ENCODE results near the gene CCDC88B.

CCDC88B gene

DNA sequence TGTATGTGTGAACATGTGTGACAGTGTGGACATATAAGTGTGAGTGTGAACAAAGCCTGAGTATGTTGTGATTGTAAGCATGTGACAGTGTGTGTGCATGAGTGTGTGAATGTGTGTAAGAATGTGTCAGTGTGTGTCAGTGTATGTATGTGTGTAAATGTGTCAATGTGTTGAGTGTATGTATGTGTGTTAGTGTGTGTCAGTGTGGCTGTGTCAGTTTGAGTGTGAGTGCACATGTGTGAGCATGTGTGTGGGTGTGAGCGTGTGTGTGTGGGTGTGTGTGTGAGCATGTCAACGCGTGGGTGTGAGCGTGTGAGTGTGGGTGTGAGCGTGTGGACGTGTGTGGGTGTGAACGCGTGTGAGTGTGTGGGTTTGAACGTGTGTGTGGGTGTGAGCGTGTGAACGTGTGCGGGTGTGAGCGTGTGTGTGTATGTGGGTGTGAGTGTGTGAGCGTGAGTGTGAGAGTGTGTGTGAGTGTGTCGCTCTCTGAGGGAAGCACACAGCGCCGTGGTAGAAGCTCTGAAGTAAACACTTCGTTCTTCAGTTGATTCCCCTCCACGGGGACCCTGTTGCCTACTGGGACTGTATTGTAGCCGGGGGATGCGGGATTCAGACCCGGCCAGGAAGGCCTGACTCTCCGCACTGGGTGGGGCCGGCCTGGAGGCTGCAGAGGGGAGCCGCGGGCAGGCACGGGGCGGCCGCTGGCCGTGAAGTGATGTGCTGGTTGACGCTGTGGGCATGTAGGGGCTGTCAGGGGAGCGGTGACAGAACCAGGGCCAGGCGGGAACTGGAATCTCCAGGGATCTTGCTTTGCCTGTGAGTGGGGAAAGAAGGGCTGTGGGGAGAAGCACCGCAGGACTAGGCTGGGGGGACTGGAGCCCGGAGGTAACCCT is 40.1 kb downstream of the CCDC88B start:
- no peak for DNase-seq (ENCODE audit: low read depth in 2 of 3, low spot score in 1 of 3)

DNA sequence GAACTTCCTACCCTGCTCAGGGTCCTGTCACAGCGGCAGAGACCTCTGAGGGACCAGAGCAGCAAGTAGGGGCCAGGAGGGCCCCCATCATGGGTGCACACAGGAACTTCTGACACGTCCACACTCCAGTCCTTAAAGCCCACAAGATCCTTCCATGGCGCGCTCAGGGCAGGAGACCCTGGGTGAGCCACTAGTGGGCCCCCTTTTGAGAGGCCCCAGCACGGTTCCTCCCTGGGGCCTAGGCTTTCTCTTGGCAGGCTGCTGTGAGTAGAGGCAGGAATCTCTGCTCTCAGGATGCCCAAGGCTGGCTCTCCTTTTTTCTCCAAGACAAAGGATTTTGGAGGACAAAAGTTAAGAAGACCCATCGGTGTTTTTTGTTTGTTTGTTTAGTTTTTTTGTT is 41.3 kb downstream of the CCDC88B start:
- DNase-seq (ENCODE audit: low read depth in 2 of 3, low spot score in 1 of 3), result no peak

DNA sequence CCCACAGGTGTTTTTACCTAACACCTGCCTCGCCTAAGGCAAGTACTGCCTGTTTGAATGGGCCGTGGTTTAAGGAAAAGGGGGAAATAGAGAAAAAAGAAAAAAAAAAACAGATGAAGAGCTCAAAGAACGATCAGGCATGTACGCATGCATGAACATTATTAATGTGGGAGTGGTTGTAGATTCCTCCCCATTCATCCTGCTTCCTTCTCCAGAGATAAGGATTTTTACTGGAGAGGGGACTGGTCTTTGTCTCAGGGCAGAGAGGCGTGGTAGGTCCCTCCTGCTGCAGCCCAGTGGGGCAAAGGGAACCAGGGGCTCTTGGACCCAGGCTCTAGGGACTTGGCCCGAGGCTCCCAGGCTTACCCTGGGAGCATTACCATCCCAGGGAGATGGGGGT is 42.0 kb downstream of the CCDC88B start:
- no peak for DNase-seq (ENCODE audit: low read depth in 2 of 3, low spot score in 1 of 3)

DNA sequence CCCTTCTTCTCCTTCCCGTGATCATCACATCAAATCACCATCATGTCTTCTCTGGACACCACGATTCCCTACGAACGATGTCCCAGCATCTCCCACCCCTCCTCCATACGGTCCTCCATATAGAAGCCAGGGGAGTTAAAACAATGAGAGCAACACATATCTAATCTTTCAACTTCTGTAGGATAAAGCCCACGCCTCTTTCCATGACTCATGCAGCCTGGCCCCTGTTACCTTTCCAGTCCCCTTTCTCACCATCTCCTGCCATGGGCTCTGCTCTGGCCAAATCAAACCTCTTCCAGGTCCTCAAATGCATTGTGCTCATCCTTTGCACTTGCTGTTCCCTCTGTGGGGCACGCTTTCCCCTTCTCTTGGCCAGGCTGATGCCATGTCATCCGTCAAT is 42.6 kb downstream of the CCDC88B start:
- no peak for DNase-seq (ENCODE audit: low read depth in 2 of 3, low spot score in 1 of 3)

DNA sequence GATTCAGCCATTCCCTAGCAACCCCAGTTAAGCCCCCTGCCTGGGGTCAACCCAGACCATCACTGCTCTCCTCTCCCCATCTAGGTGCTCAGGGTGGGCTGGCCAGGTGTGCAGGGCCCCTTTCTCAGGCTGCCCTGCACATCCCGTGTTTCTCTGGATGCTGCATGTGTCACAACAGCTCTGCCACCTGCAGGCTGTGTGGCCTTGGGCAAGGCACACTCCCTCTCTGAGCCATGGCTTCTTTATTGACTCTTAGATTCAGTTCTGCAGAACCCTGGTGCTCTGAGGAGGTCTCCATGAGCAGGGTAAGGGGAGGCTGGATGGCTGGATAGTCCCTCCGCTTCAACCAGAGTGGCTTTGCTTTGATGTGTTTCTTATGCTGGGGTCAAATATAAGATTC is 43.6 kb downstream of the CCDC88B start:
- no peak for DNase-seq (ENCODE audit: low read depth in 2 of 3, low spot score in 1 of 3)

DNA sequence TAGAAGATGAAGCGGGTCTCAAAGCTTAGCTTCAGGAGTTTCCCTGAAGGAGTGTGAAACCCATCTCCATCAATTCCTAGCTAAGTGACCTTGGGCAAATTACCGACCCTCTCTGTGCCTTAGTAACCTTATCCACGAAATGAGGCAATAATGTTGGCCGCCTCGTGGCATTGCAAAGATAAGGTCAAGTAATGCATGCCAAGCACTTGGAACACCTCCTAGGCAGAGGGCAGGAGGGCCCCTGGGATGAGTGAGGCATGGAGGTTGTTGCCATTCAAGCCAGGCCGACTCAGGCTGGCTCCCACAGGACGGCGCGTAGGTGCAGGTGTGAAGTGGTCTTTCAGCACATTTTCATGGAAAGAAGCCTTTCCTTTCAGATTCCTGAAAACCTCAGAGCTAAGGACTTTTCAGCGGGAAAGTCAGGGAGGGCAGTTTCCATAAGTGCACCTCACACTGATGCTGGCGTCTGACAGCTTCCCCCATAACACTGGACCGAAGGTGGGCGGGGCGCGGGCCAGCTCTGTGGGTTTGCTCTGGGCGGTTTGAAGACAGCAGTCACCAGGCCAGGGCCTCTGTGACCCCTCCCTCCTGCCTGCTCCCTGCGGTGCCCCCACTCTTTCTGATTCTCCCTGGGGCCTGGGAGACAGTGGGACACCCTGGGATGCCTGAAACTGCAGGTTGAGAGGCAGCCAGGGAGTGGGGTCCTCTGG is 44.2 kb downstream of the CCDC88B start:
- DNase-seq (ENCODE audit: low read depth in 2 of 3, low spot score in 1 of 3), result no peak

DNA sequence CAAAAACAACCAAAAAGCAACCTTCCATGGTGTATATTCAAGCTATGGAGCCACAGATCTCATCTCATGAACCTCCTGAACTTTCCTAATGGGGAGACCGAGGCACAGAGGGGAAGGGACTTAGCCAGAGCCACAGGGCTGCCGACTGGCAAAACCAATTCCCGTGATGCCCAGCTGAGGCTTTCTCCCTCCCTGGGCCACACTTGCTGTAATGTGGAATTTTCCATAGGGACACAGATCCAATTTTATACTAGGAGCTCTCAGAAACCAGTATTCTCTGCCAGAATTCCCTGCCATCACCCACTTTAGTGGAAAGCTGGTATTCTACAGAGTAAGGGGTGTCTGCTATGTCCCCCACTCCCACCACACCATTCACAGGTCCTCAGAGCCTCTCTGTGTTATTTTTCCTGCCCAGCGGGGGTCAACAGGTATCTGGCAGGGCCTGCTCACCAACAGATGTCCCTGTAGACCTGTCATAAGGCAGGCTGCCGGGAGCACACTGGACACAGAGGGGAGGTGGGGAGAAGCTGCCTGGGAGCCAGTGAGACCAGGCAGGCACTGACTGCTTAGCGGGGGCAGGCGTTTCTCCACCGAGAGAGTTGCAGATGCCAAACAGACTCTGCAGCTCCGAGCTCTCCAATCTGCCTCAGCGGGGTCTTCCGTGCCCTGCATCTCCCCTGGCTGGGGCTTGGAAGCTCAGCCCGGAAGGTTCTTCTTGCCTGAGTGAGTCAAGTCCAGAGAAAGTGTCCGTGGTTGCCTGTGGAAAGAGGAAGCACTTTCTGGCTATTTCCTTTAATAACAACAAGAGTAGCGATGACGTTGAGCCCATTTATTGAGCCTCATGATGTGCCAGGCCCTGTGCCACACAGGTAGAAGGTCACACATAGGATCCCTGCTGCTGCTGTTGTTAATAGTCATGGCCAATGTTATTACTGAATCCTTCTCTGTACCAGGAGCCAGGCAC is 45.3 kb downstream of the CCDC88B start:
- no peak for DNase-seq (ENCODE audit: low read depth in 2 of 3, low spot score in 1 of 3)

DNA sequence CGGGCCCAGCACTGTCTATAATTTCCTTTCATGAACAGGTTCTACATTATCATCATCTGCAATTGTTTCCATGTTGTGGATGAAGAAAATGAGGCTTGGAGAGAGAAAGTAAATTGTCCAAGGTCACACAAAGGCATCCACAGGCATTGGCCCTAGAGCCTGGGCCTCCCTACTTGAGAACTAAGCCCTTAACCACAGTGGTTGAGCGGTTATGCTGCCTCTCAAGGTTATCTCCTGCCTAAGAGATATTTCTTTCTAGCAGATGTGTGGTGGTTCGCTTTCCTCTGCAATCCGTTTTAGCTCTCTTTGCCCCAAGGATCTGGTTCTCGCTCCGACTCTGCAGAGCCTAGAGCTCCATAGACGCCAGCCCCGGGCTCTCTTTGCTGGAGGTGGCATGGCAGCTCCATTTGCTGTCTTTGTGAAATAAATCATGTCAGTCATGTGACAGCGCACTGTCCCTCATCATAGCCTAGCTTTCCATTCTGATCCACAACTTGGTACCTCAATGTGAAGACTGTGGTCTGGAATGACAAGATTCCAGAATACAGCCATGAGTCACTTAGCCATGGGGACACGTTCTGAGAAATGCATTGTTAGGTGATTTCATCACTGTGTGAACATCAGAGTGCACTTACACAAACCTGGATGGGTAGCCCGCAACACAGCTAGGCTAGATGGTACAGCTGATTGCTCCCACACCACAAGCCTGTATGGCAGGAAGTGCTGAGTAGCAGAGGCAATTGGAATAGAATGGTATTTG is 46.1 kb downstream of the CCDC88B start:
- no peak for DNase-seq (ENCODE audit: low read depth in 2 of 3, low spot score in 1 of 3)

DNA sequence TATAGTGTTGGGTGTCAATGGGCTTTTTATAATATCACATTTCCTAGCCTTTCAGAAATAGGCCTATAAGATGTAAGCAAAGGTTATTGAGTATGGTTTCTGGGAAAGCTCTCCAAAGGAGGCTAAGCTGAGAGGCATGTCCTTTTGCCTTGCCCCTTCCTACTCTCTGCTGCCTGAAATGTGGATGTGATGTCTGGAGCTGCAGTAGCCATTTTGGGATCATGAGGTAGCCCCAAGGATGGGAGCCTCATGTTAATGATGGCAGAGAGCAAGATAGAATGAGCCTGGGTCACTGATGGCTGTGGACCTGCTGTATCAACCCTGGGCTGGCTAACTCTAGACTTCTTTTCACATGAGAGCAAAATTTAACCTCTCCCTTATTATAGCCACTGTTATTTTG is 47.9 kb downstream of the CCDC88B start:
- DNase-seq (ENCODE audit: low read depth in 2 of 3, low spot score in 1 of 3), result no peak

DNA sequence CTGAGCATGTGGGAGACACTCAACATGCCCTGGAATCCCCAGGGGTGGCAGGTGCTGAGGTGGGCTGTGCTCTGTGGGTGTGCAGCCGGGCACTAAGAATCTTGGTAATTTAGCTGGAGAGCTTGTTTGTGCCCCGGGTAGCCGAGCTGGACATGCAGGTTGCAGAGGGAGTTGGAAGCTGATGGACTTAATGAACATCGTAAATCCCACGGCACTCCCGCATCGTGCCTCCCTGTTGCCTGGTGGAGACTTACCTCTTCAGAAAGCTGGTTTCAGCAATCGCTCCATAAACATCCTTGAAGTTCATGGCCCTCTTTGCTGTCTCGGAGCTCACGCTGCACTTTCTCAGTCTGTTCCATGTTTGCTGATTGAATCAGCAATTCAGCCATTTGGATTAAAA is 48.9 kb downstream of the CCDC88B start:
- no peak for DNase-seq (ENCODE audit: low read depth in 2 of 3, low spot score in 1 of 3)

DNA sequence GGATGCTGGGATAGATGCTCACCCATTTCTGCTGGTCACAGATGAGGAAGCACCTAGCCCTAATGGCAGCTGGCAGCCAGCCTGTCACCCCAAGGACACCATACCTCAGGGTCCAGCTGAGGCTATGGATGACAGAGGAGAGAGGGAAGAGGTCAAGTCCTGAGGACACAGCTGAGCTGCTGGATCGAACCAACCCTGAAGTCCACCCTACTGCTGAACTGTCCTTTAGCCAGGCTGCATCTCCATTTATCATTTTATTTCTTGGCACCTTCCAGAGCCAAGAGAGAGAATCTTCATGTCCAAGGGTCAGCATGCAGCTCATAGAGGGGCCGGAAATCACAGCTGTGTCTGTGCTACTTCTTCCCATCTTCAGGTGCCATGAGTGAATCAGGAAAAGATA is 49.8 kb downstream of the CCDC88B start:
- no peak for DNase-seq (ENCODE audit: low read depth in 2 of 3, low spot score in 1 of 3)

DNA sequence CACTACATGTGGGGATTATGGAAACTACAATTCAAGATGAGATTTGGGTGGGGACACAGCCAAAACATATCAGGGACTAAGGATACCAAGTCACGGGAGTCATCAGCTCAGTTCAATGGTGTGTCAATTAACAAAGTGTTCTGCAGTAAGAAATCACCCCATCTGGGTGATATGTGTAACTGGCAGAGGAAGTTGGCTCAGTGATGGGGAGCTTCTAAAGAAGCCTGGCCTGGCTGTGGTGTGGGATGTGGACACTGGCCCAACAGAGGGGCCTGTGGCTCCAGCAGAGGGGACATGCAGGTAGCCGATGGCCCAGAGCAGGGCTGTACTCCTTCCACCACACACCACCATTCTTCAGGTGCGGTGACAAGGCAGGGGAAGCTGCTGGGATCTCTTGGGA is 50.6 kb downstream of the CCDC88B start:
- DNase-seq (ENCODE audit: low read depth in 2 of 3, low spot score in 1 of 3), result no peak

DNA sequence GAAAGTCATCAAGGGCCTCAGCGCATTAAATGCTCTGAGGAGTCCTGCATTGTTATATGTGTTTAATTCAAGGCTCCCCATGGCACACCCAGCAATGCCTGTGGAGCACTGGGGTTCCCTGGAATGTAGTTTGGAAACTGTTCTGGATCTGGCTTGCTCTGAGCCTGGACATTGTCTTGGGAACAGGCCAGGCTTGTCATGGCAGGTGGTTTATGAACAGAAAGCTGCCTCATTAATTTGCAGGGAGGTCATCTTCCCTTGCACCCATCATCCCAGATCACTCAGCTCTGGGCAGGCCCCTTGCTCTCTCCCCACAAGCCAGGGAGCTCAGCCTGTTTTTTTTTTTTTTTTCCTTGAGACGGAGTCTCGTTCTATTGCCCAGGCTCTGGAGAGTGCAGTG is 51.8 kb downstream of the CCDC88B start:
- no peak for DNase-seq (ENCODE audit: low read depth in 2 of 3, low spot score in 1 of 3)

DNA sequence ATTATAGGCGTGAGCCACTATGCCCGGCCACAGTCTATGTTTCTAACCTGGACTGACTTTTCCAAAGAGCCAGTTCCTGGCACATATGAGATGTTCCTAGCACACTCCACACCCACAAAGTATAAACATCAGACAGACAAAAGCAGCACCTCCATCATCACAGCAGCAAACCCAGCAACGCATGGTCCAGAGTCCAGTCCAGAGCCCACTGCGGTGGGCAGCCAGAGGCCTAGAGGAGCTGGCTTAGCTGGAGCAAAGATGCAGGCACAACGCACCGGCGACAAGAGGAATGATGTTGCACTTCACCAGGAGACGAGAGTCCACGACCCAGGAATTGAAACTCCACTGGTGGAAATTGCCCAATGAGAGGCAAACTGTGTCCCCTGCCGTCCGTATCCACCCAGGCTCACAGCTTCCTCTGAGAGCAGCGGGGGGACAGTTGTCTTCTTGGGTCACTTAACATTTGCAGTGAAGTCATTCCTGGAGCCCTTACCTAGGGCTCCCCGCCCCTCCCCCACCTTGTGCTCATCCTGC is 55.6 kb downstream of the CCDC88B start:
- DNase-seq (ENCODE audit: low read depth in 2 of 3, low spot score in 1 of 3), result no peak

DNA sequence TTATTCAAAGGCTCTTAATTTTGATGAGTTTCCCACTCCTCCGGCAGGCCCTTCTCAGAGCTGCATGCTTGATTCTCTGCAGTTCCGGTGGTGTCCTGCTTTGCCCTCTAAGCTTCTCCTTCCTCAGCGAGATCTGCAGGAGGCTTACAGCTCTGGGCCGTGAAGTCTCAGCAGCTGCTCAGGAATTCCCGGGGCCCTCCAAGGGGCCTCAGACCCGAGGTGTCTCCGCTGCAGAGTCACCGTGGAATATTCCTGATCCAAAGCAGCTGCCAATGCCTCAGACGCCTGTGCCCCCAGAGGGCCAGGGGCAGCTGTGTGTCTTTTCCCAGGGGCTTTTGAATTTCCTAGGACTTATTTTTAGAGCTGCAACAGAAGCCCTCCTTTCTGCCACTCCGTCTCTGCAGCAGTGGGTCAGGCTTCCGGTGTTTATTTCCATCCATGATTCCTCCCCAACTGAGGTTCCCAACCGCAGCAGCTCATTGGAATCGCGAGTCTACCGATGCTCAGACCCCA is 56.1 kb downstream of the CCDC88B start:
- no peak for DNase-seq (ENCODE audit: low read depth in 2 of 3, low spot score in 1 of 3)

DNA sequence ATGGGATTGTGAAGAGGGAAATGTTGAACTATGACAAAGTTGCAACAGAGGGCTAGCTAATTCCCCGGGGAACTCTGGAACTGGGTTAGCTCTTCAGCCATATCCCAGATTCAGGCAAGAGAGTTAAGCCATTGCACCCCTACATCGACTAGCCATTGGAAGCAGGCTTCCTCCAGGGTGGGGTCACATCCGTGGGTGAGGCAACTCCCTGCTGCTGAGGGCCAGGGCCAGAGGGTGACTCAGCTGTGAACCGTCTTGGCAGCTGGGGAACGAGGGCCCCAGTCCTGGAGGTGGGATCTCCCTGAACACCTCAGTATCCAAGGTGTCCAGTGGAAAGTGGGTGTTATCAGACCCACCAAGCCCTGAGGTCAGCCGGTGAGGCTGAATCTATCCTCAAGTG is 60.1 kb downstream of the CCDC88B start:
- no peak for DNase-seq (ENCODE audit: low read depth in 2 of 3, low spot score in 1 of 3)

DNA sequence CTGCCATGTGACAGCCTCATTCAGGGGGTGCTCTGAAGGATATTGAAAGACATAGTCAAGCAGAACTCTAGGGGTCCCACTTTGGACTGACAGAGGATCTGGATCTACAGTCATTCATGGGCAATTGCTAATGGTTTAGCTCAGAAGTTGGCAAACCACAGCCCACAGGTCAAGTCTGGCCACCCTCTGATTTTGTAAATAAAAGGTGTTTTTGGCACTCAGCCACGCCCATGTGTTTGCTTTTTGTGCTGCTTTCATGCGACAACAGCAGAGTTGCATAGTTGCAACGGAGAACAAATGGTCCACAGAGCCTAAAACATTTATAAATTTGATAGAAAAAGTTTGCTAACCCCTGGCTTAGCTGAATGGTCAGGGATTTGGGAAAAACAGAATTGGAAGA is 60.7 kb downstream of the CCDC88B start:
- DNase-seq (ENCODE audit: low read depth in 2 of 3, low spot score in 1 of 3), result no peak

DNA sequence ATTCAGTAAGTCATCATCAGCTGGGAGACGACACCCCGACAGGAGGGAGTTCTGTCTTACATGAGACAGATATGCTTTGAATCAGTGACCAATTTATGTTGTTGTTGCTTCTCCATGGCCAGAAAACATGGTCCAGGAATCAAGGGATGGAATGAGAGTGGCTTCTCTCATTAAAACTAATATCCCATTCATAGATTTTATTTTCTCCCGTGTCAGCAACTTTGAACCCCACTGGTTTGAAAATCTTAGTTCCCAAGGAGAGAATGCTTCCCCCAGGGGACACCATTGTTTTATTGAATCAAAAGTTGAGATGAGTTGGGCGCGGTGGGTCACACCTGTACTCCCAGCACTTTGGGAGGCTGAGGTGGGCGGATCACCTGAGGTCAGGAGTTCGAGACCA is 61.8 kb downstream of the CCDC88B start:
- no peak for DNase-seq (ENCODE audit: low read depth in 2 of 3, low spot score in 1 of 3)

DNA sequence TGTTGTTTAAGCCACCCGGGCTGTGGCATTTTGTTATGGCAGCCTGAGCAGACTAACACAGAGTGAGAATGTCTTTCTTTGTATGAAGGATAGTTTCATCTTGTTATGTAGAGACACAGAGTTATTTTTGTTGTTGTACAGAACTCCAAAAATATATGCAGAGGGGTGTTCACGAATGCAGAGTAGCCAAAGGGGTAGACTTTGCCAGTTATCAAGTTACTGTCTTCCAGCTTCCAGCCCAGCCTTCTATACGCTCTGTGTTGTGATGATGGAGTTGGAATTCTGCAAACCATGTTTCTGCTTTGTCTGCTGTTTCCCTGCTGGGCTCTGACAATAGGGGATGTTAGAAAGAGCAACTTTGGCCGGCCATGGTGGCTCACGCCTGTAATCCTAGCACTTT is 63.1 kb downstream of the CCDC88B start:
- DNase-seq (ENCODE audit: low read depth in 2 of 3, low spot score in 1 of 3), result no peak

DNA sequence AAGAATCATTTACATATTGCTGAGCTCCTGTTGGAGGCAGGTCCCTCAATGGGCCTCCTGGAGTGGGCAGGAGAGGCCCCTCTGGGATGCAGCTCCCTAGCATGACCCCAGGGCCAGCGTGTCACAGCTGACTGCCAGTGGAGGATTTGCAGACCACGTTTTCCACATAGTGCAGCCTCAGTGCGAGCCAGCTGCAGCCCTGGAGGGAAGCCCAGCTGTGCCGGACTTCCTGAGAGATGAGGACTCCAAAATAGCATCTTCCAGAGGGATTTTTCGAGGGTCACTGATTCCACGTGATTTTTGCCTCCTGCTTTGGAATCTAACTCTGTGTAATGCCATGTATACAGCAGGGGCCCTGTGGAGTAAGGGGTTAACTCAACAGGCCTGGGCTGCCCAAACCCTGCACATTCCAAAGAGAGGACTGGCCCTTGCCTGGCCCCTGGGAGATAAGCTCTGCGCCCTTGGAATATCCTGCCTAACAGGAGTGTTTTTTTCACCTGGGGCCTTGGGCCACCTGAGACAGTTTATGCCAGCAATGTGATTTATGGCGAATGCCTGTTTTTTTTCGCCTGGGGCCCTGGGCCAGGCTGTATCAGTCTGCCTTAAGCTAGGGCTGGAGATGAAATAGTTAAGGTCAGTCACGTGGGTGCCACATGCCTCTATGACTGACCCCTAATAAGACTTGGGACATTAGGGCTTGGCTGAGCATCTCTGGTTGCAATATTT is 66.4 kb downstream of the CCDC88B start:
- no peak for DNase-seq (ENCODE audit: low read depth in 2 of 3, low spot score in 1 of 3)

Data from stimulated activated CD4-positive, alpha-beta T cell treated with anti-CD3 and anti-CD28 coated beads, Interleukin-12 subunit alpha, Interleukin-12 subunit beta, amount 100 ng/mL, for 48 hours (primary cell).